Esophagus muscularis mucosa (tissue), 3 donors: ENCODE data around the gene HMG20B.

ENCODE experiments used
- POLR2A ChIP-seq: fragments of 450-650 bp; IDR thresholded peaks from one replicate; pipeline ENCODE4 v1.6.1; 2017; ENCODE audit warnings: antibody characterized with exemption, moderate library complexity, mild to moderate bottlenecking, low read depth
- POLR2AphosphoS5 ChIP-seq, 2 donors: sonication (generic); formaldehyde crosslinking; IDR thresholded peaks; one replicate each; pipeline ENCODE4 v1.6.1; 2017; ENCODE audit warnings: antibody characterized with exemption in 2 of 2
- TF ChIP-seq, protein P1 (sequence below), 3 experiments: fragments of 200-600 bp in 2 of 3; fragments of 450-650 bp in 1 of 3; sonication (generic) in 2 of 3; IDR thresholded peaks; one replicate each; pipeline ENCODE4 v1.5.1; 2017 to 2019; ENCODE audit warnings: antibody characterized with exemption in 3 of 3, mild to moderate bottlenecking in 2 of 3, moderate library complexity in 1 of 3

DNA sequence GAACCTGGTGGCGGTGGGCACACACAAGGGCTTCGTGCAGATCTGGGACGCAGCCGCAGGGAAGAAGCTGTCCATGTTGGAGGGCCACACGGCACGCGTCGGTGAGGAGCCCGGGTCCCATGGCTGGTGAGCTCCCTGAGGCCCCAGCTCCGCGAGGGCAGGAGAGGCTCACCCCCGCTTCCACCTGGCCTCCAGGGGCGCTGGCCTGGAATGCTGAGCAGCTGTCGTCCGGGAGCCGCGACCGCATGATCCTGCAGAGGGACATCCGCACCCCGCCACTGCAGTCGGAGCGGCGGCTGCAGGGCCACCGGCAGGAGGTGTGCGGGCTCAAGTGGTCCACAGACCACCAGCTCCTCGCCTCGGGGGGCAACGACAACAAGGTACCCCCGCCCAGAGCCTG is 41.0 kb upstream of the HMG20B start:
- TF ChIP-seq, protein P1, sequence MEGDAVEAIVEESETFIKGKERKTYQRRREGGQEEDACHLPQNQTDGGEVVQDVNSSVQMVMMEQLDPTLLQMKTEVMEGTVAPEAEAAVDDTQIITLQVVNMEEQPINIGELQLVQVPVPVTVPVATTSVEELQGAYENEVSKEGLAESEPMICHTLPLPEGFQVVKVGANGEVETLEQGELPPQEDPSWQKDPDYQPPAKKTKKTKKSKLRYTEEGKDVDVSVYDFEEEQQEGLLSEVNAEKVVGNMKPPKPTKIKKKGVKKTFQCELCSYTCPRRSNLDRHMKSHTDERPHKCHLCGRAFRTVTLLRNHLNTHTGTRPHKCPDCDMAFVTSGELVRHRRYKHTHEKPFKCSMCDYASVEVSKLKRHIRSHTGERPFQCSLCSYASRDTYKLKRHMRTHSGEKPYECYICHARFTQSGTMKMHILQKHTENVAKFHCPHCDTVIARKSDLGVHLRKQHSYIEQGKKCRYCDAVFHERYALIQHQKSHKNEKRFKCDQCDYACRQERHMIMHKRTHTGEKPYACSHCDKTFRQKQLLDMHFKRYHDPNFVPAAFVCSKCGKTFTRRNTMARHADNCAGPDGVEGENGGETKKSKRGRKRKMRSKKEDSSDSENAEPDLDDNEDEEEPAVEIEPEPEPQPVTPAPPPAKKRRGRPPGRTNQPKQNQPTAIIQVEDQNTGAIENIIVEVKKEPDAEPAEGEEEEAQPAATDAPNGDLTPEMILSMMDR (IDR thresholded peaks at IDR 0.05): no peak
- TF ChIP-seq POLR2A (no peak), POLR2AphosphoS5 (IDR thresholded peaks at IDR 0.05) (no peak)
